ENCODE data around the gene CSF2. TPM values are rescaled to one million over a fixed set of nuclear protein-coding genes. Genes with fewer than 3 reads are reported as not detected.

CSF2 gene
- total and polyA plus RNA-seq, 12 donors: not detected

DNA sequence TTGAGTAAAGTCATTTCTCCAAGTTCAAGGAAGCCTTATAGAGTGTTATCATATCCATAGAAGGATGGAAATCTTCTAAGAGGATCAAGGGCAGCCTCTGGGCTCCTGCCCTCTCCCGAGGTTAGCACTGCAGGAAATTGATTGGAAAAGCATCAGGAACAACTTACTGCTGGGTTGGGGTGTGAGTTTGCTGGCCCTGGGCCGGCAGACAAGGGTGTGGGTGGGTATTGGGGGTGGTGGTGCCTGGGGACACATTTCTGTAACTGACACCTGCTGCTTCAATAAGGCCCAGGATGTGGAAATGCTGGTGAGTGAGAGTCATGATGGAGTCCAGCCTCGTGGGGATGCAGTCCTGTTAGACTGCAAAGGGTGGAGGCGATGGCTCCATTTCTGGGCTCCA is 5.5 kb downstream of the CSF2 start:
- no peak for DNase-seq
- 73 to 76% methylated on average over 4 of the region's 4 CpGs for WGBS, 2 donors
- H3K4me3 ChIP-seq: no peak overlapping the region
- no peak overlapping the region for H3K27ac ChIP-seq
- intact Hi-C loops (cut with DNase I): no loop called here
- H3K36me3 ChIP-seq: no peaks in the 10 kb centered on the region
- H3K9me3 ChIP-seq: no peaks in the 10 kb centered on the region
- TF ChIP-seq, protein P1, sequence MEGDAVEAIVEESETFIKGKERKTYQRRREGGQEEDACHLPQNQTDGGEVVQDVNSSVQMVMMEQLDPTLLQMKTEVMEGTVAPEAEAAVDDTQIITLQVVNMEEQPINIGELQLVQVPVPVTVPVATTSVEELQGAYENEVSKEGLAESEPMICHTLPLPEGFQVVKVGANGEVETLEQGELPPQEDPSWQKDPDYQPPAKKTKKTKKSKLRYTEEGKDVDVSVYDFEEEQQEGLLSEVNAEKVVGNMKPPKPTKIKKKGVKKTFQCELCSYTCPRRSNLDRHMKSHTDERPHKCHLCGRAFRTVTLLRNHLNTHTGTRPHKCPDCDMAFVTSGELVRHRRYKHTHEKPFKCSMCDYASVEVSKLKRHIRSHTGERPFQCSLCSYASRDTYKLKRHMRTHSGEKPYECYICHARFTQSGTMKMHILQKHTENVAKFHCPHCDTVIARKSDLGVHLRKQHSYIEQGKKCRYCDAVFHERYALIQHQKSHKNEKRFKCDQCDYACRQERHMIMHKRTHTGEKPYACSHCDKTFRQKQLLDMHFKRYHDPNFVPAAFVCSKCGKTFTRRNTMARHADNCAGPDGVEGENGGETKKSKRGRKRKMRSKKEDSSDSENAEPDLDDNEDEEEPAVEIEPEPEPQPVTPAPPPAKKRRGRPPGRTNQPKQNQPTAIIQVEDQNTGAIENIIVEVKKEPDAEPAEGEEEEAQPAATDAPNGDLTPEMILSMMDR (IDR thresholded peaks at IDR 0.05): no peak
- H3K4me1 ChIP-seq: peaks cover 0 to 6% (median 0%) of the 10 kb centered on the region in 9 donors
- H3K27me3 ChIP-seq: no peaks in the 10 kb centered on the region
- no peak for ATAC-seq

DNA sequence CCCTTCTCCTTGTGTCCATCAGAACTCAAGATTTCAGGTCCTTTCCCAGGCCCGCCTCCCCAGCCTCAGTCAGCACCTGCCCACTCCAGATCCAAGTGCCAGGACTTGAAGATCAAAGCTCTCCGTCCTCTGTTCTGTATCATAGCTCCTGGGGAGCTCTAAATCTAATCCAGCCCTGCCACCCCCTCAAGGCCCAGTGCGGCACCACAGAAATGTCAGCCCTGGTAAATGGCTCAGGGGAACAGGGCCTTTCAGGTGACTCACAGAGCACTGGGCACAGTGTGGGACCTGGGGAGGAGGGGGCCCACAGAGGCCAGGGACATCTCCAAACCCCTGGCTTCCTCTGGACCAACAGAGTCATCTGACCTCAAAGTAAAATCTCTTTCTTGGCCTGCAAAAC is 6.0 kb downstream of the CSF2 start:
- H3K9me3 ChIP-seq: no peaks in the 10 kb centered on the region
- TF ChIP-seq, protein P1 (IDR thresholded peaks at IDR 0.05): no peak
- DNase-seq: no peak
- no peaks in the 10 kb centered on the region for H3K36me3 ChIP-seq
- intact Hi-C loops (cut with DNase I): no loop called here
- H3K27me3 ChIP-seq: no peaks in the 10 kb centered on the region
- H3K4me1 ChIP-seq: peaks cover 0 to 6% (median 0%) of the 10 kb centered on the region in 9 donors
- 66 to 99% methylated on average over 3 of the region's 3 CpGs for WGBS, 2 donors
- H3K4me3 ChIP-seq: no peak overlapping the region
- ATAC-seq: no peak
- no peak overlapping the region for H3K27ac ChIP-seq

DNA sequence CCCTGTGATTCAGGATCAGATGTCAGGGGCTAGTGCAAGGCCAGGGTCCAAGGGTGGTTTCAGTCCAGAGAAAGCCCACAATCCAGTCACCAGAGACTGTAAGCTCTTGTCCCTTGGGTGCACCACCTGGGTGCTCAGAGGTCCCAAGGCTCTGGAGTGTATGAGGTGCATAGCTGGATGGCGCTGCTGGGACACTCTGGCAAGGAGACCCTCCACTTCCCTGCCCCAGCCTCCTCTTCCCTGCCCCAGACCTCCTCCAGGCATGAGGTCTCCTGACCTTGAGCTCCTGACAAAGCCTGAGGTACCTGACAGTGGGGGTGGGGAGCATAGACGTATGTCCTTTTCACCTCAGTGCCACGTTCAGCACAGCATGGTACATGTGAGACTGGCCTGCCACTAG is 7.0 kb downstream of the CSF2 start:
- intact Hi-C loops (cut with DNase I): no loop called here
- WGBS, 2 donors: 93% methylated on average over 3 of the region's 3 CpGs

DNA sequence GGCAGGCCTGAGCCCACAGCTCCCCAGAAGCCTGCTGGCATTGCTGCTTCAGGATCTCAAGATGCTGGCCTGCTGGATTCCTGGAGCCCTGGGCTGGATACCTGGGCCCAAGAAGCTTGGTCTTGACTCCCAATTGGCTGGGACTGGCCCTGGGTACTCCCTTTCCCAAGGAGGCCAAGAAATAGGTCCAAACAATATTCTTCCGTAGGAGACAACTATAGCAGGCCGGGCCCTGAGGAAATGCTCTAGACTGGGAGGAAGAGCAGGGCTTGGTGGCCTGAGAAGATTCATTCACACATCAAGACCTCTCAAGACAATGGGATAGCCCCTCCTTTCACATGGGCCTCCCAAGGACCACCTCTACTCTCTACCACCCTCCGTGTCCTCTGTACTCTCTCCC is 7.9 kb downstream of the CSF2 start:
- Histone ChIP-seq H3K27me3 (no peaks in the 10 kb centered on the region), H3K4me3 (no peak overlapping the region), H3K4me1 (peaks cover 0 to 17% (median 10%) of the 10 kb centered on the region in 9 donors), H3K9me3 (no peaks in the 10 kb centered on the region), H3K36me3 (no peaks in the 10 kb centered on the region), H3K27ac (no peak overlapping the region)
- 87 to 88% methylated on average over 3 of the region's 3 CpGs for WGBS, 2 donors
- TF ChIP-seq, protein P1 (IDR thresholded peaks at IDR 0.05): no peak
- no peak for ATAC-seq
- DNase-seq: no peak
- intact Hi-C loops (cut with DNase I): no loop called here

More for the DNA sequence above, 7.0 kb downstream of the CSF2 start:
- Histone ChIP-seq H3K9me3 (no peaks in the 10 kb centered on the region), H3K4me1 (peaks cover 0 to 9% (median 4%) of the 10 kb centered on the region in 9 donors), H3K36me3 (no peaks in the 10 kb centered on the region), H3K4me3 (no peak overlapping the region), H3K27ac (no peak overlapping the region), H3K27me3 (no peaks in the 10 kb centered on the region)
- ATAC-seq (no peak), DNase-seq (no peak)
- TF ChIP-seq, protein P1 (IDR thresholded peaks at IDR 0.05): no peak

All from heart right ventricle (tissue), 16 donors.